NCI-H69 (cell line): ENCODE results near the gene C11orf52.
"Not testable (repeated sequence)": the region's sequence is repeated elsewhere in the genome, so short reads cannot be mapped to it uniquely, and the experiment has no call there.

Experiments used
- DNase-seq: peaks from one replicate; lab custom pipeline; 2025; lab: John Stamatoyannopoulos, UW

The C11orf52 gene, protein sequence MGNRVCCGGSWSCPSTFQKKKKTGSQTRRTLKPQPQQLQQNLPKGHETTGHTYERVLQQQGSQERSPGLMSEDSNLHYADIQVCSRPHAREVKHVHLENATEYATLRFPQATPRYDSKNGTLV

DNA sequence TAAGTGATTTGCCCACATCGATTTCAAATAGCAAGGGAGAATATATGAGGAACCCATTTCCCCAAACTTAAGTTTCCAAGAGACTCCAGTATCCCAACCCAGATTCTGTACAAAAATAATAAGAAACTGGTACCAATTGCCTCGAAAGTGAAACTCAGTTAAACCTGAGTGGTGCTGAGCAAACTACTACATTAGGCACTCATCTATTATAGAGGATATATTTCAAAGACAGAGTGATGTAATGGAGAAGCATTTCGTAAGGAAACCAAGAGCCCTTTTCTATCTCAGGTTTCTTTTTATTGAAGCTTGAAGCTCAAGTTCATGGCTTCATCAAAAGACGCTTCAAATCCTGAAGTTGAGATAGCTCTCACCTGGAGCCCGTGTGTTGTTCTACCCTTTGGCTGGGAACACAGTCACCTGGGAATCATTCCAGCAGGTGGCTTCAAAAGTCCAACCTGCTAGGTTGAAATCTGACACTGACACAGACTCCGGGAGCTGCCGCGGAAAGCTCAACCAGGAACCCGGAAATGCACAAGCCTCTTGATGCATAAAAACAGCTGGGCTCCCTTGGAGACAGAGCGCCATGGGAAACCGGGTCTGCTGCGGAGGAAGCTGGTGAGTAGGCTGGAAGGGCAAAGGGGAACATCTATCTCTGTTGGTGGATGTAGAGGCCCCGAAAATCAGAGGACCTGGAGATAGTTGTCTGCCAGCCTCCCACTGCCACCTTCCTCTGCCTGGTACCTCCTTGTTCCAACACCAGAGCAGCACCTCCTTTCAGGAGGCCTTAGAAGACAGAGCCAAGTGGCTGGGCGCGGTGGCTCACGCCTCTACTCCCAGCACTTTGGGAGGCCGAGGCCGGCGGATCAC, at the start of gene C11orf52:
Gene C11orf52, plus strand, starts transcription at position 524 of the 867 bp plus-strand sequence. Its CDS starts 60 bp downstream, at position 584.
- peak; percentile 98 for DNase-seq

DNA sequence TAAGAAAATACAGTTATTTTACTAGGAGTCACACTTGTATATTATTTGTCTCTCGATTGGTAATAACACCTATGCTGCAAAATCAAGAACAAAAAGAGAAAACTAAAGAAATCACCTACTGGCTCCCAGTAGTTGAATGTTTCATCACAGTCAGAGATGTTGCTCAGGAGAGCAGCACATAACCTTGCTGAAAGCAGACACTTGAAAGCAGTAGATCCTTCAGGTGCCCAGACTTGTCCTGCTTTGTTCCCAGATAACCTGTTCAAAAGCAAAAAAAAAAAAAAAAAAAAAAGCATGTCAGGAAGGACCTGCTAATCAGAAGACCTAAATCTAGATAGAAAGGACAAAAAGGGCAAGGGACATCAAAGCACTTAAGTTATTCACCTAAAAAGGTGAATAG, 48.6 kb upstream of the C11orf52 start:
- no peak for DNase-seq

DNA sequence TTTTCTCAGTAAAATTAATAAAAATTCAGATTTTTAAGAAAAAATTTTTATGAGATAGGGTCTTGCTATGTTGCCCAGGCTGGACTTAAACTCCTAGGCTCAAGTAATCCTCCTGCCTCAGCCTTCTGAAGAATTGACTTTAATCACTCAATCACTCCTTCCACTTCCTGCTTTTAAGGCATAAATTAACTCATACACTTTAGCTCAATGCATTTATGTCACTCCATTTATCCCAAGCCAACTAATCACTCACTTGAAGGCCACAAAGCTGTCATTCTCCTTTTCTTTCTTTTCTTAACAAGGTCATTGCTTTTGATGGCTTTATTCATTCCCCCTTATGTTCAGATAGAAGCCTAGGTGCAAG, 48.2 kb upstream of the C11orf52 start:
- peak; percentile 83 for DNase-seq

DNA sequence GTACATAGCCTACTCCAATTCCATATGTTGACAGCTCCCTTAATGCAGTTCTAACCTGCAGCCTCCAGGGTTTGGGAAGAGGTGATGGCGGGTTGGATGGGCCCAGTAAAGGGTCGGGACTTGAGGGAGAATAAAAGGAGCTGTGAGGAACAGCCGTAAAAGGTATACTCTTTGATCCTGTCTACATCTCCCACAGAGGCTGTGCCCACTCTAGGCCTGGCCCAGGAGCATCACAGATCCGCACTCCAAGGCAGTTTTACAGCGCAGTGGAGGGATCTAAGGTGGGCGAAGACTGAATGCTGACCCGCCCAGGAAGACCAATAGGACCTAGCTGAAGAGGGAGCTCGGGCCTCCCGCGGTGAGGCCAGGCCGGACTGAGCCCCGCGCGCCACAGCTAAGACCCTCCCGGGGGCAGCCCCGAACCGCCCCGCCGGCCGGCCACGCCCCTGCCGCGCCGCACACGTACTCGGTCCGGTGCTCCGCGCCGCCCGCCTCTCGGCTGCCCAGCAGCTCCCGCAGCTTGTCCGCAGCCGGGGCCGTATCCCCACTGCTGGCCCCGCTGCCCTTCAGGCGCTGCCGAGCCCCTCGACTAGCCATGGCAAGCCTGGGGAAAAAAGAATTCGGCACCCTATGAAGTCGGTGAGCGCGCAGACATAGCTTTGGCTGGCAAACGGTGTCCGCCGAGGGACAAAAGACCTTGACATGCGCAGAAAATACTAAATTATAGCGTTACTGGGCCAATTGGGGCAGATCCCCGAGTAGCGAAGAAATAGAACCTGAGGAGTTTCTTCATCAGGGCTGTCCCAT, 47.6 kb upstream of the C11orf52 start, which contains the start of gene ALG9:
Gene ALG9, minus strand, starts transcription at position 696 of the 807 bp plus-strand sequence. Its CDS starts 99 bp downstream, at position 597.
- peak; percentile 93 for DNase-seq

DNA sequence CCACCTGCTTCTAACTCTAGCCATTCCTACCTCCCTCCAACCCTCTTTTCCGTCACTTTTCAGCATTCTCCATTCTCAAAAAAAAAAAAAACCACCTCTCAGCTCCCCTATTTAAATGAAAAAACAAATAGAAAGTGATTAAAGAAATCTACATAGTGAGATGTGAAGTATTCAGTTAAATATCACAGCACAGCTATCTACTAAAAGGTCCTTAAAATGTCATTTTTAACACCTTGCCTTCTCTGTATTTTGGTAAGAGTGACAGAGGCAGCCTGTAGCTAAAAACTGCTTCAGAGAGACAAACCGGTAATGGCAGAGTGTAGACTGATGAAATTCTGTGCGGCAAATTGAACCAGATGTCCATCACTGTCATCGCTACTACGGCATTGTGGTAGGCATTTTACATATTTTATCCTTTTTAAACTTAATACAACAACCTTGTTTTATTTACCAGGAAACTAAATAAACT, 47.0 kb upstream of the C11orf52 start:
- peak; percentile 40 for DNase-seq

DNA sequence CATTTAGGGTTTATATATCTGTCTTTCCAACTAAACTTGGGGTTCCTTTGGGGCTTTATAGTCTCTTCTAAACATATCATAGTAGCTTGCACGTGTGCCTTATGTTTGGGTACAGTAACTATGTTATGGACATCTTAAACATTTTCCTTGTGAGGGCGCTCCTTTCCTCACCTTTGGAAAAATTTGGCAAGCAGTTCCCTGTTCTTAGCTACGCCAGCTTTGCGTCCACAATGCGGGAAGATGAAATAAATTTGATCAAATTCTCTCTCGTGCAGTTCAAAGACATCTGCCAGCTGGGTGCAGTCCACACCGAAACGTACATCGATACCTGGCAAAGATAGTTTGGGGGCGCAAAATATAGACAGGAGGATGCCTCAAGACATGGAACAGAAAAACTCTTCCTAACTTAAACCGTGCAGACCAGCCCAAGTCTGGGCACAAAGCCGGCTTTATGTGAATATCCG, 40.3 kb upstream of the C11orf52 start:
- DNase-seq: peak; percentile 81

DNA sequence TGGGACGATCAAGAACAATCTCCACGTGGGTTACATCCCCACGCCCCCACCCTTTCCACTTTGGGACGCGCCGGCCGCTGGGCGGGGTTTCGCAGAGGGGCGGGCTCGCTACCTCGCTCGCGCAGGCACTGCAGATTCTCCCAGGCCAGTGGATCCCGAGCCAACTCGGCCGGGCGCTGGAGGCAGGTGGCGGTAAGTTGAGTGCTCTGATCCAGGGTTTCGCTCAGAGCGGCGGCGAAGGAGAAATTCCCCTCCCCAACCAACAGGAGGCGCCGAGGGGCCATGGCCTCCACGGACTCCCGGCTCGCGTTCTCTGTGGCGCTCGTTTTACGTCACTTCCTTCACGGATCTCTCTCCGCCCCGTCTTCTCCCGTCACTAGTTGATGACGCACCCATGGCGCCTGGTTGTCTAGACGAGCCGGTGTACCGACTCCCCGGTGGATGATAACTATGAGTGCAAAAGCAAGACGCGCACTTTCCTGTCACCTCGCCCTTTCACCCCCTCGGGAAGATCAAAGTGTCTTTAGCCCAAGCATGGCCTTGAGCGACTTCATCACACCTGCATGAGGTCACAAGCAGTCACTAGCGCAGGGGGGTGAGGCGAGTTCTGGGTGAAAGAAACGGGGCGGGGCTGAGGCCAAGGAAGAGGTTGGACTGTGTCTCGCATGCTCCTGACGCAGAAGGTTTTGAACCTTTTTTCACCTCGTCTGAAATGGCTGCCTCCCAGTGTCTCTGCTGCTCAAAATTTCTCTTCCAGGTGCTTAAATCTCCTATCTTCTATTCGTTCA, 39.7 kb upstream of the C11orf52 start, which contains the start of the genes CFAP68 and FDXACB1:
Gene CFAP68, plus strand, starts transcription at position 693 of the 788 bp plus-strand sequence. Its CDS starts 20 bp downstream, at position 713.
Gene FDXACB1, minus strand, starts transcription at position 317 of the 788 bp plus-strand sequence. Its CDS starts 33 bp downstream, at position 284.
- peak; percentile 100 for DNase-seq

DNA sequence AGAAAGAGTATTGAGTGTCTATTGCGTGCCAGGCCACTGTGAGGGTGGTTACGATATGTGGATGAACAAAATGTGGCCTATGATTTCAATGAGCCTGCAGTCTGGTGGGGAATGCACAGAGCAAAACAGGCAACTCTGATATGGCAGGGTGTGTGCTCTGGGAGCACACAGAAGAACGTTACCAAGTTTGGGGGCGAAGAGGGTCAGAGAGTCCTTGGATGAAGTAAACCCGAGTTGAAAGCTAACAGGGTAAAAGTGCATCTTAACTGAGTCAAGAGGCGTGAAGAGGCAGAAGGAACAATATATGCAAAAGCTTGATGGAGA, 39.1 kb upstream of the C11orf52 start:
- DNase-seq: no peak

DNA sequence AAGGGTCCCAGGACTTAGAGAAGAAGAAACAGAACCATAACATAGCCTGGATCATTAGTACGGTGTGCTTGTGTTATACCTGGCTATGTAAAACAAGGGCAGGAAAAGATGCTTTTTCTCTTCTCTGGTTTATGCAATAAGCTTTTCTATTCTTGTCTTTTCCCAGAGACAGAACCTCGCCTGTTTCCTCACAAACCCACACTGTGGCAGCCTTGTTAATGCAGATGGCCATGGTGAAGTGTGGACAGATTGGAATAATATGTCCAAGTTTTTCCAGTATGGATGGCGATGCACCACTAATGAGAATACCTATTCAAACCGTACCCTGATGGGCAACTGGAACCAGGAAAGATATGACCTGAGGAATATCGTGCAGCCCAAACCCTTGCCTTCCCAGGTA, 36.5 kb upstream of the C11orf52 start:
- DNase-seq: no peak

DNA sequence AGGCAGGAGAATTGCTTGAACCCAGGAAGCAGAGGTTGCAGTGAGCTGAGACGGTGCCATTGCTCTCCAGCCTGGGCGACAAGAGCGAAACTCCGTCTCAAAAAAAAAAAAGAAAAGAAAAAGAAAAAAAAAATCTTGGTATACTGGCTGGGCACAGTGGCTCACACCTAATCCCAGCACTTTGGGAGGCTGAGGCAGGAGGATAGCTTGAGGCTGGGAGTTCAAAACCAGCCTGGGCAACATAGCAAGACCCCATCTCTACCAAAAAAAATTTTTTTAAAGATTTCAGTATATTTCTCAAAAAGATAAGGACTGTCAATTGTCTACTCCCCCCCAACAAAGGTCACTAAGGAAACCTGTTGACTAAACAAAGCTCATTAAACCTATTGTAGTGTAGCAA, 33.7 kb upstream of the C11orf52 start:
- not testable (repeated sequence) for DNase-seq

DNA sequence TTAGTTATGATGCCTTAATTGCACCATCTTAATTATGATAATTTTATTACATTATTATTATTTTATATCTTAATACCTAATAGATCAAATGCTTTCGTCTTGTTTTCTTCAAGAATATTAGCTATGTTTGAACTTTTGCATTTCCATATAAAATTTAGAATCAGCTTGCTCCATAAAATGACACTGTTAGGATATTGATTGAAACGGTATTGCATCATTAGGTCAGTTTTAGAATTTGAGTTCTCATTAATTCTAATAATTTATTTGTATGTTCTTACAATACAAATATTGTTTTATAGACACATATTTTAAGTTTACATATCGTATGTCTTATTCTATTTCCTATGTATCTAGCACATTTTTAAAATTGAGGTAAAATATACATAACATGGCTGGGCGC, 32.7 kb upstream of the C11orf52 start:
- no peak for DNase-seq

DNA sequence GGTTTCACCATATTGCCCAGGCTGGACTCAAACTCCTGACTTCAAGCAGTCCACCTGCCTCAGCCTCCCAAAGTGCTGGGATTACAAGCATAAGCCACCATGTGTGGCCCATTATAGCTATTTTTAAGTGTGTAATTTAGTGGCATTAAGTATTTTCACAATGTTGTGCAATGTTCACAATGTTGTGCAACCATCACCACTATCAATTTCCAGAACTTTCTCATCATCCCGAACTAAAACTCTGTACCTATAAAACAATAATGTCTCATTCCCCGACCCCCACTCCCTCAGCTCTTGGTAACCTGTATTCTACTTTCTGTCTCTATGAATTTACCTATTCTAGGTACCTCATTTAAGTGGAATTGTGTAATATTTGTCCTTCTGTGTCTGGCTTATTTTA, 31.9 kb upstream of the C11orf52 start:
- no peak for DNase-seq

DNA sequence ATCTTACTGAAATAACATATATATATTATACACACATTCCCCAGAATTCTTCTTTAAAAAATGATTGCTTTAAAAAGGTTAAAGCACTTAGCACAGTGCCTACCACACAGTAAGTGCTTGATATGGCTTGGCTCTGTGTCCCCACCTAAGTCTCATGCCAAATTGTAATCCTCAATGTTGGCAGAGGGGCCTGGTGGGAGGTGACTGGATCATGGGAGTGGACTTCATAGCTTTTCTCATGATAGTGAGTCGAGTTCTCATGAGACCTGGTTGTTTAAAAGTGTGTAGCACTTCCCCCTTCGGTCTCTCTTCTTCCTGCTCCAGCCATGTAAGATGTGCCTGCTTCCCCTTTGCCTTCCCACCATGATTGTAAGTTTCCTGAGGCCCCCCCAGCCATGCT, 13.3 kb upstream of the C11orf52 start:
- no peak for DNase-seq

DNA sequence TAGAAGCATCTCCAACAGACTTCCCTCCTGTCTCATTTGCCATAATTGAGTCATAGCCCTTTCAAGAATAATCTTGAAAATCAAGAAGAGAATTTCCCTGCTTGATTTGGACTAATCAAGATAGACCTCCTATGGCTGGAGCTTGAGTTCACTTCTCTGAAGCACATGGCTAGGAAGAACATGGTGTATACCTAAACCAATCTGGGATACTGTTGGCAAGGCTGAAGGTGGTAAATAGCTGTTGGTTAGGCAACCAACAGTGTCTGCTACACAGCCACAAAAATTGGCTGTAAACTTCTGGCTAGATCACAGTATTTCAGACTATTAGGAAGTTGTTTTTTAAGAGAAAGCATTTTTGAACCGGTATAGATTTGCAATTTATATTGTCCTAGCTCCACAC, 12.0 kb upstream of the C11orf52 start:
- no peak for DNase-seq

DNA sequence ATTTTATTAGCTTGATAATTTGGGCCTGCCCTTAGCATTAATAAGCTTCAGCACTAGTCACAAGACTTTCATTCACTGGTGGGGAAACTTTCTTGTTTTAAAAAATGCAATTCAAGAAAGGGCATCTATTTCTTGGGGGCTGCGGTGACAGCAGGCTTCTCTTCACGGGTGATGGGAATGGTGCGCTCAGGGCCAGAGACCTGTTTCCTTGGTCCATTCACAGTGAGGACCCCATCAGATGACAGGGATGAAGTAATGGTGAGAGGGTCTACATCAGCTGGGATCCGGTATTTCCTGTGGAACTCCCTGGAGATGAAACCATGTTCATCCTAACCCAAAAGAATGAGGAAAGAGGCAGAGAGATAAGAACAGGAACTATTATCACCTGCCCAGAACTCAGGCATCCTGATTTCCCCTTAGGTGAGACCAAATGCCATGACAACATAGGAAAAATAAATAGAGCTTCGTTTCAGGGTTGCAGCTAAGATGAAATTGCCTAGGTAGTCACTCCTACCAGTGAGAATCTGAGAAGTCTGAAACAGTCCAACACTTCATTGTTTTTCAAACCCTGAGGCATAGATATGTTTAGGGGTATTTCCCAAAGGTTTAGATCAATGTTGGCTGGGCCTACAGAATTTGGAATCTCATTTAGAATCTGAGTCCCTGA, 9.9 kb upstream of the C11orf52 start:
- no peak for DNase-seq

DNA sequence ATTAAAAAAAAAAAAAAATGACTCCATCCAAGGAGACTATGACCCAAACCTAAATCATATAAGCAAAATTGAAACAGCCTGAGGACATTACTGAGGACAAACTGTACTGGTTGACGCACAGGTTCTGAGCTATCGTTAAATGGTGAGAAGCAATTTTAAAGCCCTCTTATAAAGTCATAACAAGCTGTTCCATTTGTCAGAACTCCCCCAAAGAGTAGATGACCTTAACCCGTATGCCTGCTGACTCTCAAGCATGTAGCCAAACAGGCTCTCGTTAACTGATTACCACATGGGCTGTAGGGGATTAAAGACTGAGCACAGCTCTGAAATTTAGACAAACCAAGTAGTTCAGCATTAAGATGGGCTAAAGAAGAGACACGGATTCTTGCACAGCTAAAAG, 9.3 kb upstream of the C11orf52 start:
- no peak for DNase-seq

DNA sequence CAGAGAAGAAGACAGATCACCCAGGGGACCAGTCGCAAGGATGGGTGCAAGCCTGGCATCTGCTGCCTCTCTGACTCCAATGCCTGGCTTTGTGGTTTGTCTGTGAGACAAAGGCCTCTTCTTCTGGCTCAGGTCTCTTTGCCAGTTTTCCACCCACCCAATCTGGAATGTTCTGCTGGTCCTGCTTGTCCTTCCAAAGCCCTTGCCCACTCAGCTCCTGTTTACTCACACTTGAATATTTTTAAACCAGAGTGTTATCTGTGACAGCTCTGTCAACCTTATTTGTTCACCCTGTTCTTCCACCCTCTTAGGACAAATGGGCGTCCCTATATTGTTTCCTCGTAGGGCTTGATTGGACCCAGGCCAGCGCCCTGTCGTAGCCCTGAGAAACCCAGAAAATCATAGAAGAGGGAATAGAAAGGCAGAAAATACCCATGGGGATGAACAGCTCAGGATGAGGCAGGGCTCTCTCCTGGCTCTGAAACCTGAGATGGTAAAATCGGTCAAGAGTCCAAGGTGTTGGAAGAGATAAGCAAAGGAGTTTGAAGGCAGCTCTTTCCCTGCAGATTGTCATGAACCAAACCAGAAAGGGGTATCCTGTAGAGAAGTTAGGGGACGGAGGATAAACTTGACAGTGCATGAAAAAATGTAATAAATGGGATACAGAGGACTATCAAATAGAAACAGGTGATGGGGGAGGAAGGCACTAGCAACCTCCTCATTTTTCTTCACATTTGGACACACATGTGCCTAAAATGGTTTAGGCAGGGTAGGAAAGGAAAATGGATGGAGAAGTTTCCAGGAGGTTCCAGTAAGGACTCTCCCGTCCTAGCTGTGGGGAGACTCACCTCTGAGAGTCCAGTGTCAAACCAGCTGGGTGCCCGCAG, 7.8 kb upstream of the C11orf52 start:
- DNase-seq: peak; percentile 13

DNA sequence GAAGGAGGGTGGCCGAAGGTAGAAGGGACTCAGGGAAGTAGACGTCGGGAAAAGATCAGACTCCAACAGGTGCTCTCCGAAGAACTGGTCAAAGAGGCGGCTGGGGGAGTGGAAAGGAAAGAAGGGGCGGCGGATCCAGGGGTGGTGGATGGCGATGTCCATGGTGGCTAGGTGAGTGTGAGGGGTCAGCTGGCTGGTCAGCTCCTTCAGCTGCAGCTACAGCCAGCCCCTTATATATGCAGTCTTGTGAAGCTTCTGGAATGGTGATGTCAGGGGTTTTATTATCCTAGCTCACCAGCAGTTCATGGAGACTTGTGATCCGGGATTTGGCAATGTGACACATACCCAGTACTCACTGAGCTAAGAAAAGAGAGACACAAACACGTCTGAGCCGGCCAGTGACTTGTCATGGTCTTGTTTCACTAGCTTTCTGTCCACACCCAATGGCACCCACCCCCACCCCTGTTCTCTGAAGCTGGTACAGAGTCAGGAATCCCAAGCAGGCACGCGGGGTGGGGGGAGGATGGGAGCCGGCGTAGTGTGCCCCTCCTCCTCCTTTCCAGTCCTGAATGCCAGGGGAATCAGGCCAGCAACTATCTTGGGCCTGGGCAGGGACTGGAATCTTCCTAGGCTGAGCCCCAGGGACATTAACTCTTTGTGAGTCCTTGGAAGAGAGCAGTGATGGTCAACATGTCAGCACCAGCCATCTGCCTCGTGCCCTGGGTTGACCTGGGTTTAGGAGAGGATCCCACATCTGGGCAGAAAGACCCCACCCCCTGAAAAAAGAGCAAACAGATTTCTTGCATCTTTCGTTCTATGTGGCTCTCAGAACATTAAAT, 6.9 kb upstream of the C11orf52 start, which contains the start of gene CRYAB:
Gene CRYAB, minus strand, starts transcription at position 208 of the 839 bp plus-strand sequence. Its CDS starts 46 bp downstream, at position 162.
- DNase-seq: no peak

DNA sequence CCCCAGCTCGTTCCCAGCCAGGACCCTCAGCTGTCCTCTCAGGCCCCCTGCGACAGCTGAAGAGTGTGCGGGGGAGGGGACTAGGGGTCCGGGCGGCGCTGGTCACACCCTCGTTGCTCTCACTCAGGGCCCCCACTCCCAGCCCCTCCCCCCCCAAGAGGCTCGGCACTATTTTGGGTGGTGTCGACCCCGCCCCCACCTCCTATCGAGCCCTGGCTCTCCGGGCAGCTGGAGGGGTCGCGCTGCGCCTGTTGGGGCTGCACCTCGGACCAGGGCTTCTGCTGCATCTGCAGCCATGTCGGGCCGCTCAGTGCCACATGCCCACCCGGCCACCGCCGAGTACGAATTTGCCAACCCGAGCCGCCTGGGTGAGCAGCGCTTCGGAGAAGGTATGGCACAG, 6.2 kb upstream of the C11orf52 start, which contains the start of gene HSPB2:
Gene HSPB2, plus strand, starts transcription at position 200 of the 400 bp plus-strand sequence. Its CDS starts 96 bp downstream, at position 296.
- no peak for DNase-seq
